22Rv1 (cell line): Measurements from ENCODE around the gene RIC1.
A peak's percentile ranks its signal among the peaks of the same experiment; 100 is the strongest.

ENCODE experiments used
- H3K27ac ChIP-seq: fragments of 450-650 bp; 2 replicates; pipeline ENCODE4 v1.5.1; 2017
- CTCF ChIP-seq: fragments of 450-650 bp; IDR thresholded peaks from 2 replicates; pipeline ENCODE4 v1.5.1; 2017; ENCODE audit warnings: mild to moderate bottlenecking
- ZFX ChIP-seq: fragments of 450-650 bp; IDR thresholded peaks from 2 replicates; pipeline ENCODE4 v1.6.1; 2017; ENCODE audit warnings: antibody characterized with exemption, borderline replicate concordance

Gene RIC1

GRCh38 chr9:5622016-5622415 lies 6.9 kb upstream of the RIC1 start:
- no peak overlapping the region for H3K27ac ChIP-seq
- TF ChIP-seq ZFX = no peak
- no peak for TF ChIP-seq CTCF

- no peak overlapping the region for H3K27ac ChIP-seq
- no peak for TF ChIP-seq ZFX
- no peak for TF ChIP-seq CTCF
These were observed 4.3 kb upstream of the RIC1 start for GRCh38 chr9:5624655-5625054.

GRCh38 chr9:5626727-5627634 lies 1.9 kb upstream of the RIC1 start:
- TF ChIP-seq CTCF (no peak), ZFX (no peak)
- 0 out of 2 replicates have a peak overlapping the region, but pooled peaks have one; percentile 87 for H3K27ac ChIP-seq

- peak overlapping the region; percentile 87 for H3K27ac ChIP-seq
These were observed 1.2 kb upstream of the RIC1 start for GRCh38 chr9:5627686-5628085.

GRCh38 chr9:5628183-5628529 lies 751 bp upstream of the RIC1 start:
- H3K27ac ChIP-seq = peak overlapping the region; percentile 87
- TF ChIP-seq CTCF = no peak

- peak overlapping the region; percentile 87 for H3K27ac ChIP-seq
- TF ChIP-seq CTCF = no peak
- TF ChIP-seq ZFX = no peak
These were observed 589 bp downstream of the RIC1 start for GRCh38 chr9:5629312-5630080.

GRCh38 chr9:5630081-5630507 lies 1.2 kb downstream of the RIC1 start:
- no peak for TF ChIP-seq CTCF
- no peak for TF ChIP-seq ZFX

More at GRCh38 chr9:5630081-5630507, 1.2 kb downstream of the RIC1 start:
- peak overlapping the region; percentile 87 for H3K27ac ChIP-seq
